AG04449 (cell line): ENCODE measurements around the gene HOMER3.

Experiments
- CTCF ChIA-PET: fragments of 350-600 bp; formaldehyde crosslinking; extraction: SDS; loops from one replicate; lab custom pipeline; 2021; ENCODE audit warnings: antibody characterized with exemption; lab: Yijun Ruan, JAX
- POLR2A ChIA-PET: fragments of 400-600, 350-600 bp; formaldehyde crosslinking; extraction: SDS; loops from one replicate; lab custom pipeline; 2020; ENCODE audit warnings: antibody characterized with exemption, inconsistent platforms; lab: Yijun Ruan, JAX
- DNase-seq: peaks from one replicate; pipeline ENCODE4 v3.0.0-alpha.2; 2010; ENCODE audit warnings: low read depth, low spot score
- H3K4me3 ChIP-seq: 2 replicates; pipeline ENCODE4 v1.5.1; 2011; ENCODE audit warnings: low read depth, mild to moderate bottlenecking, control low read depth, low read length
- TF ChIP-seq, protein P1 (sequence below): IDR thresholded peaks from one replicate; pipeline ENCODE4 v1.5.1; 2011; ENCODE audit warnings: mild to moderate bottlenecking, moderate library complexity, low read length, control low read depth, inconsistent platforms; ENCODE audit not compliant: insufficient read depth; ENCODE audit errors: missing control alignments

Gene HOMER3

DNA sequence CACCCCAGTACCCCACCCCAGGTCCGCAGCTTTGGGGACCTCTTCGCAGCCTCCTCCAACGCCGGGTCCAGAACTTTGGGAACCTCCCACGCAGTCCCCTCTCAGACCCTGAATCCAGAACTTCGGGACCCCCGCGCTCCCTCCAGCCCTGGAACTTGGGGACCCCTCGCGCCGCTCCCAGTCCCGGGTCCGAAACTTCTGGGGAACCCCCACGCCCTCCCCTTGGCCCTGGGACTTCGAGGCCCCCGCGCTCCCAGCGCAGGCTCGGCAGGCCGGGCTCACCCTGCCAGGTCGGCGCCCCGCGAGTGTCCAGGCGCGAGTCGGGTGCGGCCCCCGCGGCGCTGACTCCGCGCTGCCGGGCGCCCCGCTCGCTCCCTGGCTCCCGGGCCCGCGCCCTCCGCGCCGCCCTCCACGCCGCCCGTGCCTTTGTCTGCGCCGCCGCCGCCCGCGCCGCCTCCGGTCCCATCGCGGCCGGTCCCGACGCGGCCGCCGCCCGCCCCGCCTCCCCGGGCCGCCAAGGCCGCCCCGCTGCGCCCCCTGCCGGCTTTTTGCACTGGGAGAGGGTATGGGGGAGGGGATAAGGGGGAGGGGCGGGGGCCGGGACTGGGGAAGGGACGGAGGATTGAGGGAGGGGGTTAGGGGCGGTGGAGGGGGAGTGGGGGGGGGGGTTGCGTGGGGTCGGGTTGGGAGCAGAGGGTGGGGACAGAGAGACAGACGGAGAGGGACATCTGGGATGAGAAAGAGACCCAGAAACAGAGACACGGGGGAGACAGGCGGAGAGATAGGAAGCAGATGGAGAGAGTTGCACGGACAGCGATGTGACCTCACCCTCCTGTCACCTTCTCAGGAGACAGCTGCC, at the start of gene HOMER3:
Gene HOMER3, minus strand, starts transcription at position 449 of the 859 bp plus-strand sequence. CDS start 2,235 bp downstream, outside the sequence.
- POLR2A ChIA-PET, result no interaction called here
- H3K4me3 ChIP-seq, result peak within 1 kb of the TSS; percentile 83
- no peak for DNase-seq
- TF ChIP-seq, protein P1, sequence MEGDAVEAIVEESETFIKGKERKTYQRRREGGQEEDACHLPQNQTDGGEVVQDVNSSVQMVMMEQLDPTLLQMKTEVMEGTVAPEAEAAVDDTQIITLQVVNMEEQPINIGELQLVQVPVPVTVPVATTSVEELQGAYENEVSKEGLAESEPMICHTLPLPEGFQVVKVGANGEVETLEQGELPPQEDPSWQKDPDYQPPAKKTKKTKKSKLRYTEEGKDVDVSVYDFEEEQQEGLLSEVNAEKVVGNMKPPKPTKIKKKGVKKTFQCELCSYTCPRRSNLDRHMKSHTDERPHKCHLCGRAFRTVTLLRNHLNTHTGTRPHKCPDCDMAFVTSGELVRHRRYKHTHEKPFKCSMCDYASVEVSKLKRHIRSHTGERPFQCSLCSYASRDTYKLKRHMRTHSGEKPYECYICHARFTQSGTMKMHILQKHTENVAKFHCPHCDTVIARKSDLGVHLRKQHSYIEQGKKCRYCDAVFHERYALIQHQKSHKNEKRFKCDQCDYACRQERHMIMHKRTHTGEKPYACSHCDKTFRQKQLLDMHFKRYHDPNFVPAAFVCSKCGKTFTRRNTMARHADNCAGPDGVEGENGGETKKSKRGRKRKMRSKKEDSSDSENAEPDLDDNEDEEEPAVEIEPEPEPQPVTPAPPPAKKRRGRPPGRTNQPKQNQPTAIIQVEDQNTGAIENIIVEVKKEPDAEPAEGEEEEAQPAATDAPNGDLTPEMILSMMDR, result peak; percentile 60
- CTCF ChIA-PET, result interaction anchor here (0.8 to 5.0 kb wide), 9 partner anchors 9 to 54 kb away, joined by 3 to 27 read pairs (median 5); partner anchors contain the start of genes COPE and DDX49

GRCh38 chr19:18990128-18990708, 49.2 kb upstream of the HOMER3 start:
- no peak overlapping the region for H3K4me3 ChIP-seq
- DNase-seq, result no peak
- CTCF ChIA-PET, result interaction anchor here (0.9 to 1.1 kb wide), 2 partner anchors 10 to 78 kb away, joined by 3 read pairs; no protein-coding TSS in a partner anchor
- TF ChIP-seq, protein P1, result no peak
- POLR2A ChIA-PET, result no interaction called here

GRCh38 chr19:18989316-18989715, 48.3 kb upstream of the HOMER3 start:
- TF ChIP-seq, protein P1, result no peak
- ChIA-PET CTCF (interaction anchor here (0.6 to 1.1 kb wide), 4 partner anchors 11 to 71 kb away, joined by 3 read pairs; partner anchors contain the start of genes COPE and DDX49), POLR2A (no interaction called here)
- H3K4me3 ChIP-seq, result no peak overlapping the region
- no peak for DNase-seq

GRCh38 chr19:18987456-18987855, 46.4 kb upstream of the HOMER3 start:
- CTCF ChIA-PET, result interaction anchor here (0.8 to 4.9 kb wide), 41 partner anchors 10 to 571 kb away, joined by 3 to 71 read pairs (median 5); partner anchors contain the start of genes COPE and DDX49
- DNase-seq, result no peak
- TF ChIP-seq, protein P1, result no peak
- H3K4me3 ChIP-seq, result no peak overlapping the region
- POLR2A ChIA-PET, result interaction anchor here (0.6 to 1.3 kb wide), 2 partner anchors 11 to 68 kb away, joined by 5 to 6 read pairs; partner anchors contain the start of genes COPE and DDX49

DNA sequence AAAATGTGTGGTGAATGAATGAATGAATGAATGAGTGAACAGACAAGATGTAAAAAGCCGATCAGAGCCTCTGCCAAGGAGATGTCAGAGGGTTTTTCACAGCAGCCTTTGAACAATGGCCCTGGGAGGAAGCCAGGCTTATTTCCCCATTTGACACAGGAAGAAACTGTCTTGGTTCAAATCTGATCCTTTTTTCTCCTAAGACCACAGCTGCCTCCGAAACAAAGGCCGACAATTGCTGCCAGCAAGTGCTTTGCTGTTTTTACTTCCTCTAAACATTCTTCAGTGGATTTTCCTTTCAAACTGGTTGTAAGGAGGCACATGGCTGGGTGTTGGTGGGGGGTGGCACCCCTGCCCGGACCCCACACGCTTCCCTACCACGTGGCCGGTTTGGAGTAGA, 44.2 kb upstream of the HOMER3 start:
- no peak overlapping the region for H3K4me3 ChIP-seq
- CTCF ChIA-PET, result interaction anchor here (0.8 to 4.9 kb wide), 7 partner anchors 13 to 189 kb away, joined by 3 to 71 read pairs (median 5); no protein-coding TSS in a partner anchor
- TF ChIP-seq, protein P1, result no peak
- POLR2A ChIA-PET, result no interaction called here
- DNase-seq, result no peak

DNA sequence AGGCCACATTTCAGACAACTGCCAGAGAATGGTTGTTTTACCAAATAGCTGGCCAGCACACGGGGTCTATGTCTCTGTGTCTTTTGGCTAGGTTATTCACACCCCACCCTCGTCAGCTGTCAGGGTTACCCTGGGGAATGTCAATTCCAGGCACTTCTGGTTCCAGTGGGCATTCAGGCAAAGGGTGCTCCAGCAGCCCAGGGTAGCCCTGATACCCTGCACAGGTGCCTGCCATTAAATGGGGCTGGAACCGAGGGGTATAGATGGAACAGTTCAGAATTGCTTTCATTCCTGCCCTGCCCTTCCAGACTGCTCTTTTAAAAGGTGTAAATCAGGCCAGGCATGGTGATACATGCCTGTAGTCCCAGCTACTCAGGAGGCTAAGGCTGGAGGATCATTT, 43.2 kb upstream of the HOMER3 start:
- CTCF ChIA-PET, result interaction anchor here (1.3 to 4.9 kb wide), 3 partner anchors 14 to 117 kb away, joined by 4 to 71 read pairs (median 16); no protein-coding TSS in a partner anchor
- POLR2A ChIA-PET, result no interaction called here
- H3K4me3 ChIP-seq, result no peak overlapping the region
- DNase-seq, result no peak
- TF ChIP-seq, protein P1, result no peak
